ENCODE results near the gene RSPO4.
A peak's percentile ranks its signal among the peaks of the same experiment; 100 is the strongest.

RSPO4 gene

DNA sequence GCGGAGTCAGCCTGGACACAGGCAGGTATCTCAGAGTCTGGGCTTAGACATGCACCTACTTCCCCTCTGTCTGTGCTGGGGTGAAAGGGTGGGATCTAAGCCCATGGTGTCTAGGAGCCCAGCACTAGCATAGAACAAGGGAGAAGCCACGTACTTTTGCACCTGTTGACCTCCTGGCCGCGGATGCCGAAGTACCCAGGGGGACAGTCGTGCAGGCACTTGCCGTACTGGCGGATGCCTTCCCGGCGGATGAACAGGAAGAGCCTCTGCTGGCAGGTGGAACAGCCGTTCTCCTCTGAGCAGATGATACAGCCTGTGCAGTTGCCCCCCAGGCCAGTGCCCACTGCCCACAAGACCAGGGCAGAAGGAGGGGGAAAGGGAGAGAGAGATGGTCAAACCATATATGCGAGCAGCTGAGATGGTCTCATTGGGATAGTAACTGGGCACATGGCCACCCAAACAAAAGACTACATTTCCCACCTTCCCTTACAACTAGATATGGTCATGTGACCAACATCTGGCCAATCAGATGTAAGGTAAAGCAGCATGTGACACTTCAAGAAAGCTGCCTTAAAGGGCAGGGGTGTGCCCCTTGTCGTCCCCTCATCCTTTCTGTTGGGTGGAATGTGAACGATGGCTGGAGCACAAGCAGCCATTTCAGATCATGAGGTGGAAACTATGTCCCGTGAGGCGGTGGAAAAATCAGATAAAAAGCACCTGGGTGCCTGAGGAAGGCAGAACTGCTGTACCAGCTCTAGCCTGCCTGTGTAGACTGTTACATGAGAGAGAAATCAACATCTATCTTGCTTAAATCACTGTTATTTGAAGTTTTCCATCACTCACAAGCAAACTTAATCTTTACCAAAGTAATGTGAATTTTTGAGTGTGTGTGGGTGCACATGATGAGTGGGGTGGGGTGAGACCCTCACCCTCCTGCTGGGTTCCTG, 34.0 kb downstream of the RSPO4 start:
- peak; percentile 10 for DNase-seq

DNA sequence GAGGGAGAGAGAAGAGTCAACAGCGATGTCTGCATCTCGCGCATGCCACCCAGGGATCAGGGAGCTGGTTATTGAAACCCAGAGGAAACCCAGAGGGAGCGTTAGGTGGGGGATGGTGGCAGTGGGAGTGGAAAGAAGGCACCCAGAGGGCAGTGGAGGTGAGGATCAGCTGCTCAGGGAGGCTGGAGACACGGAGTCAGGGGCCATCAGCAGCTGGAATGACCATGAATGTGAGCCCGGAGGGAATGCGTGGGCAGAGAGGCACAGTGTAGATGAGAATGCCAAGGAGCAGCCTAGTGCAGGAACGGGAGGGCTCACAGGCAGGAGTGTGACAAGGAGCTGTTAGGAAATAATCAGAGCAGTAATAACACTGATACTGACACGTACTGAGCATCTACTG, 36.2 kb downstream of the RSPO4 start:
- no peak for DNase-seq

DNA sequence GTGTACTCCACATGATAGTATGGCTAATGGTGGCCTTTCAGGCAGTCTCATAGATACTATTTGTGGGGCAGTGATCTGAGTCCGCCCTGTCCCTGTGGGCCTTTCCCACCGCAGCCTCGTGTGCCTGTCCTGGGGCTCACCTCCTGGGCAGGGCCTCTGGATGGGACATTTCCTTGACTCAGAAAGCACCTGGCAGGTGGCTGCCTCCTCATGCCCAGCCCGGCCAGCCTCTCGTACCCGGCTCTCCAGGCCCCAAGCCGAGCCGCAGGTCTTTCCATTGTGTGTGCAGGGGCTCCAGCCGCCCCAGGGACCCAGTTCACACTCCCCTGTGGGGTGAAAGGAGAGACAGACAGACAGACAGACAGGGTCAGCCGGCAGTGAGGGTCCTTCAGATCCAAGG, 38.3 kb downstream of the RSPO4 start:
- DNase-seq, result no peak

DNA sequence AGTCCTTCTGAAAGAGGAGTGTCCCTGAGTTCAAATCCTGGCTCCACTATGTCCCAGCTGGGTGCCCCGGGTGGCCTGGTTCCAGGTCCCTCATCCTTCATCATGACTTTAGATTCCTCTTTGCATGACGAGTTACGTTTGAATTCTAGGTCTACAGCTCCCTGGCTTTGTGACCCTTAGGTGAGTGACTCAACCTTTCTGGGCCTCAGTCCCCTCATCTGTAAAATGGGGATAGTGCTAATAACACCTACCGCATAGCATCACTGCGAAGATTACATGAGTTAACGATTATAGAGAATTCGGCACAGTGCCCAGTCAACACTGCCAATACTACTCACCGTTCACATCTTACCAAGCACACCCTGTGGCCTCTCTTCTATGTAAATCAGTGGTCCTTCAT, 39.4 kb downstream of the RSPO4 start:
- DNase-seq, result no peak

DNA sequence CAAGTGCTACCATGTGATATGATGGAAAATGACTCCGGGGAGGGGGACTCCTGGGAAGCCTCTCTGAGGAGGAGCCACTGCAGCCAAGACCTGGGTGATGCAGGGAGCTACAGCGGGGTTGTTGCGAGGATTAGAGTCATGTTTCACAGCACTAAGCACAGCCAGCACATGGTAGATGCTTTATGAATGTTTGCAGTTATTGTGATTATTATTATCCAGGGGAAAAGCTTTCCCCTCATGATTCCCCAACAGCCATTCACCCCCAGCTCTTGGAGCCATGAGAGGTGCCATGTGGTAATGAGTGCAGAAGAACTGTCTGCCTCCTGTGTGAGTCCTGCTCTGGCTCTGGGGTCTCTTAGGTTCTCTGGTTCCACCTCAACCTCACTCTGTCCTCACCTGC, 39.9 kb downstream of the RSPO4 start:
- no peak for DNase-seq

DNA sequence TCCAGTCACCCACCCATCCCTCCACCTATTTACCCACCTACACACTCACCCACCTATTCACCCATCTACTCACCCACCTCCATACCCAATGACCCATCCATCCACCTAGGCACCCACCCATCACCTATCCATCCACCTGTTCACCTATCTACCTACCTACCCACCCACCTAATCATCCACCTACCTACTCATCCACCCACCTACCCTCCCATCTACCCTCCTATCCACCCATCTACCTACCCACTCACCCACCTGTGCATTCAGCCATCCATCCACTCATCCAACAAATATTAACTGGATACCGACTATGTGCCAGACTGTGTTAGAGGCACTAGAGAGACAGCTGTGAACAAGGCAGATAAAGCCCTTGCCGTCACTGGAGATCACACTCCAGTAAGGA, 40.3 kb downstream of the RSPO4 start:
- no peak for DNase-seq

DNA sequence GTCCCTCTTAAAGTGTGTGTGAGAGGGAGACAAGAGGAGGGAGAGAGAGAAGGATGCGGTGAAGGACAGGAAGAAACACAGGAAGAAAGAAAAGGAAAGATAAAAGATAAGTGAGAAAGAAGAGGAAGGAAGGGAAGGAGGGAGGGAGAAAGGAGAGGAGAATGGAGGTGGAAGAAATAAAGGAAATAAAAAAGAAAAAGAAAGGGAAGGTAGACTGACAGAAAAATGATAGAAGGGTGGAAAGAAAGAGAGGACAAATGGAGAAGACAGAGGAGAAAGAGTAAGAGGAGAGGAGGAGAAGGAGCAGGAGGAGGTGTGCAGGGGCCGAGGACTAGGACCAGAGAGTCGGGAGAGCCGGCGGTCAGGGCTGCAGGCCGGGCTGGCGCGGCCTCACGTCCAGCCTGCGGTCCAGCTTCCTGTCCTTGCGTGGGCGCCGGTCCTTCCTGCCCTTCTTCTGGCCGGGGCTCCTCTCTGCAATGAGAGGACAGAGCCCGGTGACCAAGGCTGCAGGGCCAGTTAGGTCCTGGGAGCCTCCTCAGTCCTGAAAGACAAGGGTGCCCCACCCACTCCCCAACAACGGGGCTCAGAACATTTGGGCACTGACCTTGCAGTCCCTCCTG, 42.0 kb downstream of the RSPO4 start:
- no peak for DNase-seq

DNA sequence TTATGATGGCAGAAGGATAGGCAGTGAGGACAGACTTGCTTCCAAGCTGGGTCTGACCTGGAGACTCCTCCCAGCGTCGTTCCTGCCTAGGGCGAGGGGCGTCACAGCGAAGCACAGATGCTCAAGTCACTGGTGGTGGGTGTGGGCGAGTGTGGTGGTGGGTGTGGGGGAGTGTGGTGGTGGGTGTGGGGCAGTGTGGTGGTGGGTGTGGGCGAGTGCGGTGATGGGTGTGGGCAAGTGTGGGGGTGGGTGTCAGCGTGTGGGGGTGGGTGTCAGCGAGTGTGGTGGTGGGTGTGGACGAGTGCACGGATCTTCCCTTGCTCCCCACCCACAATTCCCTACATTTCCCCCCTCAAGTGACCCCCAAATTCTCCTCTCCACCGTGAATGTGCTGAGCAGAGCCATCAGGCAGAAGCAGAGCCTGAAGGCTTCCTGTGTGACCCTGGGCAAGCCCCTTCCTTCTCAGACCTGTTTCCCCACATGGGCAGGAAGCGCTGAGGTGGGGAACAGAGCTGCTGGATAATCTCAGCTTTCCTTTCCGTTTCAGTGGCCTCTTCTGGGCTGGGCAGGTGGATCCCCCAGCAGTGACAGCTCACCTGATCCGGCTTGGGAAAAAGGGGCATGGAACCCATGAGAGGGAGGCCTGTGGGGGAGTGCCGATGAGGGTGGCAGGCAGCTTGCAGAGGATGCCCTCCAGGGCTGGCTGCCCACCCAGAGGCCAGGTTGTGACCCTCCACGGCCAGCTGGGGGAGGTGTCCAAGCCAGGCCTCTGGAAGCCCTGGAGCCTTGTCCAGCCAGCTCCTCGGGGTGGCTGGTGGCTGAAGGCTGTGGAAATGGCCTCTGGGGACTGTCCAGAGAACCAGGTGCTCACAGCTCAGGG, 42.9 kb downstream of the RSPO4 start:
- DNase-seq, result no peak

DNA sequence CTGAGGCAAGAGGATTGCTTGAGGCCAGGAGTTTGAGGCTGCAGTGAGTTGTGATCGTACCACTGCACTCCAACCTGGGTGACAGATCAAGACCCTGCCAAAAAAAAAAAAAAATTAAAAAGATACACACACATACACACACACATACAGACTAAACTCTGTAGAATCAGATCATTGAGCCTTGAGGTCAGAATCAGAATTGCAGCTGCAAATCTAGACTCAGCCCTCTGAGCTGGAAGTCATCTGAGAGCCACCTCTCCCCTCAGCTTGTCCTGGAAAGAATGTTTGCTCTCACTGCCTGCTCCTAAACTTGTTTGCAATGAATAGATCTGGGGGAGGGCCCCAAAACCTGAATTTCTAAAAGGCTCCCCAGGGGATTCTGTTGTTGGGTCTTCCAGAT, 44.6 kb downstream of the RSPO4 start:
- no peak for DNase-seq

DNA sequence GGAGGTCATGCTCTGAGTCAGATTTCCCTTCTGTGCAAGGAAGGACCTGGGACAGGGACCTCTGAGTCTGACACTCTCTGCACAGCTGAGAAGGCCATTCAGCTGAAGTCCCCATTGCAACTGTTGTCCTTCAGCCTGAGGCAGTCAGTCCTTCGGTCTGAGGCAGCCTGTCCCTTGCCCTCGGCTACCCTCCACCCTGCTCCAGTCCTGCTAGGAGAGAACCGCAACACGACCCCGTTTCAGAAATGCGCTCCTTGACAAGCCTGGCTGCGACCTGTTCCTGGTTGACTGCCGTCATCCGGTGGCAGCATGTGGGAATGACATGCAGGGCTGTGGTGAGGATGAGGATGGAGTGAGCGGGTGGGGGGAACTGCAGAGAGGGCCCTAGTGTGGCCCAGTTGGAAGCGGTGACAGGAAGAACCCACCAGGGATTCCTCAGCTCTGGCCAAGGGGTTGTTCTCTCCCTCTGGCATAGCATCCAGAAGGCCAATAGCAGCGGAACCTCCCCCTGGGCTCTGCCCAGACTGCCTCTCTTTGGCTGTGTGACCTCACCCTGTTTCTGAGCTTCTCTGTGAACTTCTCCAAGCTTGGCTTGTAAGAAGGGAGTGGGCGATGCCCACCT, 45.7 kb downstream of the RSPO4 start:
- DNase-seq, result peak; percentile 80

DNA sequence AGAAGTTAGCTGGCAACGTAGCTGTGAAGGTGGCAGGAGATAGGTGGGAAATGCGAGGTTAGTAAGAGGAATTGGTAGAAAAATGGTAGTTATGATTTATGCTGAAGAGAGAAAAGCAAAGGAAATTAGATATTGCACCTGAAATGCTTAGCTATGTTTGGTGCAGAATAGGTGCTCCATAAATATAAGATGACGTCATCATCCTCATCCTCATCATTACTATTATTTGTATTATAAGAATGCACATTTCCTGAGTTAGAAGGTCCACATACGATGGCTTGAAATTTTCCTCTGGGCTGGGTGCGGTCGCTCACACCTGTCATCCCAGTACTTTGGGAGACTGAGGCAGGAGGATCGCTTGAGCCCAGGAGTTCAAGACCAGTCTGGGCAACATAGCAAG, 46.5 kb downstream of the RSPO4 start:
- no peak for DNase-seq

DNA sequence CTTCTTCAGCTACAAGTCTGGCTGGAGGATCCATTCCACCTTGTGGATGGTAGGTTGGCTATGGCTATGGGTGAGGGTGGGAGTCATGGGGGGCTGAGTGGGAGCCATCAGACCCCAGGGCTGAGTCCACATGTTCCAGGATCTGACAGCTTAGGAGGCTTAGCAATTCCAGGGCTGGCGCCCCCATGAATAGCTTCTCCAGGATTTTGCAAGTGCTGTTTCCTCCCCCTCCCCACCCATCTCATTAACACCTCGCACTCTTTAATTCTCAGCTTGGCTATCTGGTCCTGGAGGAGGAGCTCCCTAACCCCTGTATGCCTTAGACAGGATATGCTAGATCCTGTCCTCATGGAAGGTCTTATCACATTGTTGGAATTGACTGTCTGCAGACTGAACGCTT, 47.0 kb downstream of the RSPO4 start:
- DNase-seq, result no peak

DNA sequence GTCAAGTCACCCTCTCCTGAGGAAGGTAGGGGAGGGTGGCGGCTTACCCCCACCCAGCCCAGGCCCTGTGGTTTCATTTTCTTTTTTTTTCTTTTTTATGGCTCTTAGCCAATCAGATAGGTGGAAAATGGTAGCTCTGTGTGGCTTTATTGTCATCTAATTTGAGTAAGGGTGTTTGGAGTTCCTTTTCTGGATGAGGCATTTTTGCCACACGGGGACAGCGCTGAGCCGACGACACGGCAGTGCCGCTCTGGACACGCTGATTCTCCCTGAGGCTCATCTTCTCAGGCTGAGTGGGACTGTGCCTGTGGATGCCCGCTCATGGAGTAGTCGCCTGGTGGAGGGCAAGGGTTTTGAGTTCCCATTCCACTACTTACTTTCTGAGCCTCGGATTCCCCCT, 48.4 kb downstream of the RSPO4 start:
- DNase-seq, result no peak

DNA sequence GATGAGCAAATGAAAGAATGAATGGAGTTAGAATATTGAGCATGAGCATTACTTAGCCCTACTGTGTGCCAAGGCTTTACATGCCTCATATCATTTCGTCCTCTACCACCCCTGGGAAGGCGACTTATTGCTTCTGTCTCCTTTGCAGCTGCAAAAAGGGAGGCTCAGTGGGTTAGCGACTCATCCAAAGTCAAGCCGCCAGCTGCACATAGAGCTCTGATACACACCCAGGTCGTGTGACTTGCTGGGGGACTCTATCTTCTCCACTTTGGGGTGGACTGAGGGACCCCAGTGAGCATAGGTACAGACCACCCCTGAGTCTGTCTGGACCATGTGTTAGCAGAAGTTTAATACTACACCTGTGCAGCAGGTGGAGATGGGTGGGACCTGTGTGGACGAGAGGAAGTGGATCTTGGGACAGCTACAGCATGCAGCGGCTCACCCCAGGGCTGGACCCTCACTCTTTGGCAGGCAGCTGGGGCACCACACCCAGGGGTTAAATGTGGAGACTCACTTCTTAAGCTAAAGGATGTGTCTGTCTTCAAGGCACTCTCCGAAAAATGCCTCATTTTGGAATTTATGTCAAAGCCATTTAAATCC, 49.8 kb downstream of the RSPO4 start:
- DNase-seq, result no peak

DNA sequence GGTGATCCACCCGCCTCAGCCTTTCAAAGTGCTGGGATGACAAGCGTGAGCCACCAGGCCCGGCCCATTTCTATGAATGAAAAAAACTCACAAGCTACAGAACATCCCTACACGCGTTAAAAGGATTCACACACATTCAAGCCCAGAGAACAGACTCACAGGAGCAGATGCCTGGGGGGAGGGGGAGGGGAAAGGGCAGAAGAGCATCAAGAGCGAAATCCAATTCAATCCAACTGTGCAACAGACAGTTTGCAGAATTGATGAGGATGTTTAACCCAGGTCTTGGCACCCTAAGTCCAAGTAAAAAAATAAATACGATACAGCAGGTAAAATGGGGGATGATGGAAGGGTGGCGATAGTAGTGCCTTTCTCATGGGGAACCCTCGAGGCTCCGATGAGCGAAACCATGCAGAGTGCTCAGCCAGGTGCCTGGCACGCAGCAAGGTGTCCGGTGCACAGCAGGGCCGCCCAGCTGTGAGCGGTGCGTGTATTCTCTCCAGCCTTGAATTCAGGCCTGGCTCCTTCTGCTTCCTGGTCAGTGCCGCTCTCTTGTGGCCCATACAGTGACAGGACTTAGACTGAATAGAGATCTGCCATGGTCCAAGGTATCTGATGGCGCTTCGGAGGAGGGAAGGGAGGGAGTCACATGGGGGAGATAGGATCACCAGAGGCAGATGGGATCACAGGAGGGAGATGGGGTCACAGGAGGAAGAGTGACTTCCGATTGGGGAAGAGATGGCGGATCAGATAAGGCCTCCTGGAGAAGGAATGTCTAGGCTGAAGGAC, 50.5 kb downstream of the RSPO4 start:
- no peak for DNase-seq

DNA sequence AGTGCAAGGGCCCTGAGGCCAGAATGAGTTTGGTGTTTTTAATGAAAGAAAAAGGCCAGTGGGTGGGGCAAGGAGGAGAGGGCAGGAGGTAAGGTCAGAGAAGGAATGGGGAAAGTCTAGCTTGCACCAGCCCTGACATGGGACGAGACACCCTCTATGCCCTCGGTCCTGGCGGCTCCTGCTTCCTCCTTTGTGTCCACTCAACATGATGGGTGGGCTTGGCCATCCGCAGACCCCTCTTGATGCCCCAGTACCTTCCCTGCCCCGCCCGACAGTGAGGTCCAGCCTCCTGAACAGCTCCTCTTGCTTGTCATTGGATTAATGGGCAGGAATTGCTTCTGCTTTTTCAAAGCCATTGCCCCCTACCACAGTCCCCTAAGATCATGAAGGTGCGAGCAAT, 52.4 kb downstream of the RSPO4 start:
- DNase-seq, result no peak

DNA sequence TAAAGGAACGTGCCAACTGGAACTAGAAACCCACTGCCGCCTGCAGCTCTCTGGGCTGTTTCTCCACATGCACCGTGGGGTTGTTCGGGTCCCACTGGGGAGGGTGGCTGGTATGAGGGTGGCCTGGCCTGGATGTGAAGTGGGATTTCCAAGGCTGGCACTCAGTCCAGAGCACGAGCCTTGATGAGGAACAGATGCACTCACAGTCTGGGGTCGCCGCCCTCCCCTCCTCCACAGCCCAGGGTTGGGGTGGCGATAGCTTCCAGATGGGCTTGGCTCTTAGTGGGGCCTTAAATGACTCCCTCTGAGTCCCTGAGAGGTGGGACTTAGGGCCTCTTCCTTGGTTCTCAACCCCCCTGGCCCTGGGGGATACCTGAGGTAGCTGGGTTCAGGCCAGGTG, 55.3 kb downstream of the RSPO4 start:
- no peak for DNase-seq

DNA sequence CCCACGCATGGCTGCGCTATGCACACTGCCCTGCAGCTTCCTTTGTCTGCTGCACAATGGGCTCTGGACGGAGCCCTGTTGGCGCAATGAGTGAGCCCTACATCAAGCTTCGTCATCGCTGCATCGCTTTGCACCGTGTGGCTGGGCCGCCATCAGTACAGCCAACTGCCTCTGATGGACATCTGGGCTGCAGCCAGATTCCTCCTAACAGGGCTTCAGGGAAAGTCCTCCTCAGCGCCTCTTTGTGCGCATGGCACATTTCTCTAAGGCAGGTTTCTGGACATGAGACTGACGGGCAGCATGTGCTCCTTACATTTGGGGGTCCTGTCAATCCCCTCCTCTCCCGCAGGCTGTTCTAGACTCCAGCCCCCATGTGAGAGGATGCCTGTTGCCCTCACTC, 56.3 kb downstream of the RSPO4 start:
- no peak for DNase-seq

DNA sequence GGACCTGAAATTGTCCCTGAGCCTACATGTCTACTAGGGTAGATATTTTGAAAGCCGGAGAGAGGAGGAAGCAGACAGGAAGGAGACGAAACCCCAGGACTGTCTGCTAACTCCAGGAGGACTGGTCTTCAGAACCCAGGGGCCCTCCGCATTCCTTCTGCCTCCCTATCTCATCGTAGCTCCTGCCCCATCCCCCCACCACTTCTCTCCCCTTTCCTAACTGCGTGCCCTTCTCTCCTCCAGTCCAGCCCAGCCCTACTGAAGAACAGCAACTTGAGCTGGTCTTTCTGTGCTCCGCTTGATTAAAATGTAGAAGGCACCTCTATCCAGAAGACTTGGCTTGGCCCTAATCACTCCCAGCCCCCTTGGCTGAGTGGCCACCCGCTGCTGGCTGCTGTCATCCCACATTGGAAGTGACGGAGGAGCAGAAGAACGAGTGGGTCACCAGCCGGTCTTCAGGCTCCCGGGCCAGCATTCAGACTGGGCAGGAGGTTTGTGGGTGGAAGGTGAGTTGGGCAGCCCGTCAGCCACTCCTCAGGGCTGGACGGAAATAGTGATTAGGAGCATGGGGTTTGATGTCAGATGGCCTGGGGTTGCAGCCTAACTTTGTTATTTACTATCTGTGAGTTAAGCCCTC, 57.2 kb downstream of the RSPO4 start:
- no peak for DNase-seq

DNA sequence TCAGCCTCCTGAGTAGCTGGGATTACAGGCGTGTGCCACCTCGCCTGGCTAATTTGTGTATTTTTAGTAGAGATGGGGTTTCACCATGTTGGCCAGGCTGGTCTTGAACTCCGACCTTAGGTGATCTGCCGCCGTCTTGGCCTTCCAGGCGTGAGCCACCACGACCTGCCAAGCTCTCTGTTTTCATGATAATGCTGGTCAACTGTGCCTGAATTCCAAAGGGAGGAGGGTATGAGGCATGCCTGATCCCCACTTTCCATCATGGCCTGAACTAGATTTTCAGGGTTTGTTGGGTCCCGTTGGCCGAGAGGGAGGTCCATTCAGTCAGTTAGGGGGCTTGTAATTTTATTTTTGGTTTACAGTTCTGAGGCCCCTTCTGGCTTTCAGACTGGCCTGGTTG, 58.0 kb downstream of the RSPO4 start:
- no peak for DNase-seq

DNA sequence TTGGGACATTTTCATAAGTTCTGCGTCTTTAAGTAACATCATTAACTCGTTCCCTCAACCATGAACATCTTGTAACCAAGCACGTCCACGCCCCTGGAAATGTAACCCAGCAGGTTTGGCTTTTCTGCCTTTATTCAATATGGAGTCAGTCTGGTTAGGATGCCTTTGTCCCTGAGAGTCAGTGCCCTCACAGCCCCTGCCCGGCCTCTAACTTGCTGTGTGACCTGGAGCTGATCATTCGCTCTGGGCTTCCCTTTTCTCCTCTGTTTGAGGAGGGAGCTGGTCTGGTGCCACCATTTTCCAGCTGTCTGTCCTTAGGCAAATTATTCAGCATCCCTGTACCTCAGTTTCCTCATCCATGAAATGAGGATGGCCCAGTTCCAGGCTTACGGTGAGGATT, 59.5 kb downstream of the RSPO4 start:
- no peak for DNase-seq
